GM12873 (cell line): Measurements from ENCODE around the gene PNPLA3.

Experiments
- TF ChIP-seq, protein P1 (sequence below): IDR thresholded peaks from 2 replicates; pipeline ENCODE4 v1.5.1; 2012; ENCODE audit warnings: low read depth, mild to moderate bottlenecking, moderate library complexity, low read length, control low read depth; ENCODE audit not compliant: insufficient read depth; ENCODE audit errors: missing control alignments

Gene PNPLA3, protein sequence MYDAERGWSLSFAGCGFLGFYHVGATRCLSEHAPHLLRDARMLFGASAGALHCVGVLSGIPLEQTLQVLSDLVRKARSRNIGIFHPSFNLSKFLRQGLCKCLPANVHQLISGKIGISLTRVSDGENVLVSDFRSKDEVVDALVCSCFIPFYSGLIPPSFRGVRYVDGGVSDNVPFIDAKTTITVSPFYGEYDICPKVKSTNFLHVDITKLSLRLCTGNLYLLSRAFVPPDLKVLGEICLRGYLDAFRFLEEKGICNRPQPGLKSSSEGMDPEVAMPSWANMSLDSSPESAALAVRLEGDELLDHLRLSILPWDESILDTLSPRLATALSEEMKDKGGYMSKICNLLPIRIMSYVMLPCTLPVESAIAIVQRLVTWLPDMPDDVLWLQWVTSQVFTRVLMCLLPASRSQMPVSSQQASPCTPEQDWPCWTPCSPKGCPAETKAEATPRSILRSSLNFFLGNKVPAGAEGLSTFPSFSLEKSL

DNA sequence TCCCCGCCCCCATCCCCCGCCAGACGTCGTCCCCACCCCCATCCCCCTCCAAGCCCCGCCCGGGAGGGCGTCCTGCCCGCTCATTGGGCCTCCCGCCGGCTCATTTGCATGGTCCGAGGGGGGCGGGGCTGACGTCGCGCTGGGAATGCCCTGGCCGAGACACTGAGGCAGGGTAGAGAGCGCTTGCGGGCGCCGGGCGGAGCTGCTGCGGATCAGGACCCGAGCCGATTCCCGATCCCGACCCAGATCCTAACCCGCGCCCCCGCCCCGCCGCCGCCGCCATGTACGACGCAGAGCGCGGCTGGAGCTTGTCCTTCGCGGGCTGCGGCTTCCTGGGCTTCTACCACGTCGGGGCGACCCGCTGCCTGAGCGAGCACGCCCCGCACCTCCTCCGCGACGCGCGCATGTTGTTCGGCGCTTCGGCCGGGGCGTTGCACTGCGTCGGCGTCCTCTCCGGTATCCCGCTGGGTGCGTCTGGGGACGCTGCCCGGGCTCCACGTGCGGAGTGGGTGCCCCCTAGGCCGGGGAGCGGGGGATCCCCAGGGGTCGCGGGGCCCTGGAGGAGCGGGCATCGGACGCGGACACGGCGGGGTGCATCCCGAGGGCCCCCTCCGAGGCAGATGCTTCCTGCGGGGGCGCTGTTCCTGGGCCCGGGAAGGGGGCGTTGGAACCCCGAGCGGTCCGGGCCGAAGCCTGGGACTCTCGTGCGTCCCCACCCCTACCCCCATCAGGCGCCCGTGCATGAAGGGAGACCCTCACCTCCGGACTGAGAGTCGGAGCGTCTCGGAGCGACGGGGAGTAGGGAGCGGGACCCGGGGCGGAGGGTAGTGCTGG lies at the start of gene PNPLA3:
PNPLA3 (plus strand) TSS at position 175 of the 834 bp plus-strand sequence; CDS start at position 282, 107 bp downstream.
- TF ChIP-seq, protein P1, sequence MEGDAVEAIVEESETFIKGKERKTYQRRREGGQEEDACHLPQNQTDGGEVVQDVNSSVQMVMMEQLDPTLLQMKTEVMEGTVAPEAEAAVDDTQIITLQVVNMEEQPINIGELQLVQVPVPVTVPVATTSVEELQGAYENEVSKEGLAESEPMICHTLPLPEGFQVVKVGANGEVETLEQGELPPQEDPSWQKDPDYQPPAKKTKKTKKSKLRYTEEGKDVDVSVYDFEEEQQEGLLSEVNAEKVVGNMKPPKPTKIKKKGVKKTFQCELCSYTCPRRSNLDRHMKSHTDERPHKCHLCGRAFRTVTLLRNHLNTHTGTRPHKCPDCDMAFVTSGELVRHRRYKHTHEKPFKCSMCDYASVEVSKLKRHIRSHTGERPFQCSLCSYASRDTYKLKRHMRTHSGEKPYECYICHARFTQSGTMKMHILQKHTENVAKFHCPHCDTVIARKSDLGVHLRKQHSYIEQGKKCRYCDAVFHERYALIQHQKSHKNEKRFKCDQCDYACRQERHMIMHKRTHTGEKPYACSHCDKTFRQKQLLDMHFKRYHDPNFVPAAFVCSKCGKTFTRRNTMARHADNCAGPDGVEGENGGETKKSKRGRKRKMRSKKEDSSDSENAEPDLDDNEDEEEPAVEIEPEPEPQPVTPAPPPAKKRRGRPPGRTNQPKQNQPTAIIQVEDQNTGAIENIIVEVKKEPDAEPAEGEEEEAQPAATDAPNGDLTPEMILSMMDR: no peak

DNA sequence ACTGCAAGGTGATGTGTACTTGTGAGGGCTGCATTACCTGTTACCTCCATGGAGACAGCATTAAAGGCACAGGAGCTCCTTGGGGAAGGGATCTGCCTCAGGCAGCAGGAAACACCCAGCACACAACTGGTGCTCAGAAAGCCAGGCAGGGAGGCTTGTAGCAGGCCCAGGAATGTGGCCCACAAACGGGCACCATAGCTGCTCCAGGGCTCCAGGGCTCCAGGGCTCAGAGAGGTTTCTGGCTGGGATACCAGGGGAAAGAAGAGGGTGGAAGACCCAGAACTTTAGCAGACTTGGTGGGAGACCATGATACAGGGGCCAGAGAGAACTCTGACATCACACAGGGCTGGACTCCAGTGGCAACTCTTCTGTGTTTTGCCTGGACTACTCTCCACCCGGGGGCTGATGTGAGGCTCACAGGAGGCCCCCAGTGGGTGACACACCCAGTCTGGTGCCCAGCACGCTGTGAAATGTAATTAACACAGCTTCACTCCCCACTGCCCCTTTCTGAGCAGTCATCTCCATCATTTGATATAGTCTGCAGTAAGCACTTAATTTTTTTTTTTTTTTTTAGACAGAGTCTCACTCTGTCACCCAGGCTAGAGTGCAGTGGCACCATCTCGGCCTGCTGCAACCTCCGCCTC lies 46.6 kb upstream of the PNPLA3 start:
- TF ChIP-seq, protein P1: no peak

DNA sequence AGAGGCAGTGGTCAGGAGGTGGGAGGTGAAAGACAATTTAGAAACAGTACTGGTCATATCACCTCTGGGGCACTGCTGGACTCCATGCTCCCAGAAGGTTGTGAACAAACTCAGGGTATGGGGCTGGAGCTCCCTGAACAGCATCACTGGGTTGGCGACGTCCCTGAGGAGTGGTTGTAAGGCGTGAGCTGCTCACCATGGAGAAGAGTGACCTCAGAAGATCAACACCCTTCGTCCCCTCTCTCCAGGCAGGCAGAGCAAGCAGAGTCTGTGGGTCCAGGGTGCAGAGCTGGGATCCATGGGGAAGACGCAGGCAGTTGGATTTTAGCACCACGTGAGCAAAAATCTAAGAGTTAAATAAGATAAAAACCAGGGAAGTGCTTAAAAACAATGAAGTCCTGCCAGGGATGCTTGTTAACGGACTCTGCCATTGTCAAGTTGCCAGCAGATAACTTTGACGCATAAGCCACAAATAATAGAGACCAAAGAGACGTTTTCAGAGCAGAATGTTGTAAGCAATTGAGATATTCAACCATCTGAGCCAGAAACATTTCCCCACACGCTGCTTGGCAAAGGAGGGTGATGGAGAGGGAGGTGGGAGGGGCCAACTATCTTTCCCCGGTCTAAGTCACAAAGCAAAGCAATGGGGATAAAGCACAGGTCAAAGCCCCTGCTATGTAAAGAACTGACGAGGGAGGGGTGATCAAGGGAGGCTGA lies 45.4 kb upstream of the PNPLA3 start:
- TF ChIP-seq, protein P1: no peak

DNA sequence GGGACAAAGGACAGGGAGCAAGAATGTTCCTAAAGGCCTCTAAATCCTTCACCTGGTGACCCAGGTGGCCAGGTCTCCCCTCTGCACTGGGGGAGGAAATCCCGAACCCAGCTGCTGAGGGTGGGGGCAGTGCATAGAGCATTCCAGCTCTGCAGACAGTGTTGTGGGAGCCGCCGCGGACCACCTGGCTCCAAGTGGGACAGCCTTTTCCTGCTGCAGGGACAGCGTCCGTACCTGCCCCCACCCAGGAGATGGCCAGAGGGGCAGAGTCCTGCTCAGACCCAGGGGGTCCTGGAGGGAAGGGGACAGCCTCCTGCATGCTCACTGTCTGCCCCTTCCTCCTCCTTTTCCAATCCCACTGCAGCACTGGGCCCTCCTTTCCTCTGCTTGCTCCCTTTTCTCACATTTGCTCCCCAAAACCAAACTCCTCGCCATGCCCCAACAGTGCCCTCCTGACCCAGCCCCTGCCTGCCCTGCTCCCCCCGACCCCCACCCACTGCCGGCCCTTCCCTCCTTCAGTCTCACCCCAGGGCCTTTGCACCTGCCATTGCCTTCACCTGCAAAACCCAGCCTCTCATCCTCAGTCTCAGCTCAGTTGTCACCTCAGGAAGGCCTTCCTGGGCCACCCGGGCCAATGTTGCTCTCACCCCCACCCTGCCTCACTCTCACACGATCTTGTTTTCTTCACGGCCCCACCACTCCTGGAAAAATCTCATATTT lies 44.6 kb upstream of the PNPLA3 start:
- TF ChIP-seq, protein P1: no peak

DNA sequence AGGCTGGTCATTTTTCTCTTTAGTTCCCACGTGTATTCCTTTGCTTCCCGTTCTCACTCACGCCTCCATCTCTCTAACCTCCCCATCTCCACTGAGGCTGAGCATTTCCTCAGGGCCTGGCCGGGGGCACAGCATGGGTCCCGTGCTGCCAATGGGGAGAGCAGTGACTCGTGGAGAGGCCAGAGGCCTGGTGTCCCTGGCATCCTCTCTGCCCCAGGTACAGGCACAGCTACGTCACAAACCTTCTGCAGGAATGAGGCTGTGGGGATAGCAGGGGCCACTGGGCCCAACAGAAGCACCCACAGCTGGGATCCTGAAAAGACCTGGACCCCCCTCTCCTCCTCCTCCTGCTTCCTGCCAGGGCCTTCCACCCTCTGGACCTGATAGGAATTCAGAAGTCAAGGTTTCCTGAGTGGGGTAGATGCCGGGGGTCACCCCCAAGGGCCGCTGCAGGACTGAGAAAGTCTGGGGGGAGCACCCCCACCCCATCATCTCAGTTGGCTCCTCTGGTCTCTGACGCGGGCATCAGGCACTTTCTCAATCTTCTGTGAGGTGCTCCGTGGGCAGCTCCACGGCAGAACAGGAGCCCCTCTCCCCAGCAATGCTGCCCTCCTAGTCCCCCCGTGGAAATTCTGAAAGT lies 43.6 kb upstream of the PNPLA3 start:
- TF ChIP-seq, protein P1: no peak

DNA sequence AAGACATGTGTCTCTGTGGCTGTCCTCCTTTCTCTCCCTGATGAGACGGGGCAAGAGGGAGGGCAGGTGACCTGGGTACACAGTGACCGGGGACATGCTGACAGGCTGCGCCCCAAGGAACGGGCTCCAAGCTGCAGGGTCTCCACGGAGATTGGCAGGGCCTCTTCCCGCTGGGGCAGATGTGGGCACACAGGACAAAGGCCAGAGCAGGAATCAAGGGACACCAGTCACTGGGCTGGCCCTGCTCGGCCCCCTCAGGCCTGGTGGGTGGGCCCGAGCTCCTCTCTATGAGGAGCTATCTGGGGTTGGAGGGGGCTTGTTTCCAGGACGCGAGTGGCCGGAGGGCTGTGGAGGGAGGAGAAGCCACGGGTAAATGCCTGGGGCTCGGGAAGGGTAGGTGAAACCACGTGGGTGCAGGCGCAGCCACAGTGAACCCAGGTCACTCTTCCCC lies 43.0 kb upstream of the PNPLA3 start:
- TF ChIP-seq, protein P1: no peak
